ENCODE data around the gene STOX2.
"Not testable (repeated sequence)": the region's sequence is repeated elsewhere in the genome, so short reads cannot be mapped to it uniquely, and the experiment has no call there.

STOX2 gene

DNA sequence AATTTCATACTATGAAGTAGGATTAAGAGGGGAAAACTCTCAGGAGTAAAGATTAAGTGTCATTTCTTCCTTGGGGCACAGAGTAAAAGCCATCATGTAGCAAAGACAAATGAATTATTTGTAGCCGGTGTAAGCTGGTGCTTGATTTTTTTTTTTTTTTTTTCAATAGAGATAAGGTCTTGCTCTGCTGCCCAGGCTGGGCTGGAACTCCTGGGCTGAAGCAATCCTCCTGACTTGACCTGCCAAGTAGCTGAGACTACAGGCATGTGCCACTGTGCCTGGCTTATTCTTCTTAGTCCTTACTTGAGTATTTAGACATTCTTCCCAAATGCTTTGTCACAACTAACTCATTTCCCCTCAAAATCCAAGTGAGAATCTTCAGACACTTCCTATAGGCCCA, 125.7 kb downstream of the STOX2 start:
- no peak for DNase-seq

DNA sequence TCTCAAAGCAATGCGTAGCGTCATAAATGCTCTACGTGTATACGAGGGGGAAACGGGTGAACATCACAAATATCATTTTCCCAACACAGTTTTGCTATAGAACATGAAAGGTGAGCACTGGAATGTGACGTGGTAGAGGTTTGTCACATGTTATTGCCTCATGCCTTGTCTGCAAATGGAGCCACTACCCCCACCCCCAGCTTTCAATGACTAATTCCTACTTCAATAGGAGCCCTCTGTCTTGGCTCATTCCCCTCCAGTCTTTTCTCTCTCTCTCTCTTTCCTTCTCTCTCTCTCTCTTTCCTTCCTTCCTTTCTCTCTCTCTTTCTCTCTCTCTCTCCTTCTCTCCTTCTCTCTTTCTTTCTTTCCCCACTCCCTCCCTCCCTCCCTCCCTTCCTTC, 127.0 kb downstream of the STOX2 start:
- no peak for DNase-seq

DNA sequence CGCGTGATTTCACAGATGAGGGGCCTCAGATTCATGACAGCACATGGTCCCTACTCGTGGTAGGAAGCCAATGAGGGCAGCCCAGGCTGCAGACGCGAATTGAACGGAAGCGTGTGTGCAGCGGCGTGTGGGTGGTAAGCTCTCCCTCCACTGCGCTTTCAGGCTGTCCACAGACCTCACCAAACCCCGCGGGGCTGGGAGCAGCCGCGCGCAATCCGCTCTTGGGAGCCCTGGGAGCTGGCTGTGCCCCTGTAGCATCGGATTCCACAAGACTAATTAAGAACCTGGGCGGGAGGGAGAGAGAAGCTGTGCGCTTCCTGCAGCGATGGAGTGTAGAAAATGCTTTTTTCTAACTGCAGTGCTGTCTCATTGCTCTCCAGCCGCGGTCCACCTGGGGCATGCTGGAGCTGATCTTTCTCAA, 134.9 kb downstream of the STOX2 start:
- DNase-seq, result no peak

DNA sequence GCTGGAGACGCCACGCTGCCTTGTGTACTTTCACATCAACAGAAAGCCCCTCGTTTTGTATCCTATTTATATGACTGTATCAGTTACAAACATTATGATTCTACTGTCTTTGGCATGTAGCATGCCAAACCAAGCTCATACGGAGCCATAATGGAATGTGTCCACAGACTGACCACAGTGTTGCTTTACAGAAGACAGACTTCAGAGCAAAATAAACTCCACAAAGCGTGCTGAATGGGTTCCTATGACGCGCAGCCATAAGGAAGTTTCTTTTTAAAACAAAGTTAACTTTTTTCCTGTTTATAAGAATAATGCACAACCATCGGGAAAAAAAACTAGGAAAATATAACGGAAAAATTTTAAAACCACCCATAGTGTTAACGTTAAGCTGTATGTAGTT, 136.0 kb downstream of the STOX2 start:
- DNase-seq, result no peak

DNA sequence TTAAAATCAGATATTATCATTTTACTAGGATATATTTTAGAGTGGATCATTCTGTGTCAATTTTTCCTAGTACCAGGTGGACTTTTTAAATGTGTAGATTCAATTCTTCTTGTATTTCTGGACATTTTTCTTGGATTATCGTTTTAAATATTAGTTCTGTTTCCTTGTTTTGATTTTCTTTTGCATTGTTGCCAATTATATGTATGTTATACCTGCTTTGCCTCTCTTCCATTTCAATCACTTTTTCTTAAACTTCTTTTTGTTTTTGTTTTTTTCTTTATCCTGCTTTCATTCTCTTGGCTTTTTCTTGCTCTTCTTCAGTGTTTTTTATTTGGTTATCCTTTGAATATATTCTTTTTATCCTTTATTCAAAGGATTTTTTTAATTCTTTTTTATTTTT, 141.0 kb downstream of the STOX2 start:
- DNase-seq, result no peak

DNA sequence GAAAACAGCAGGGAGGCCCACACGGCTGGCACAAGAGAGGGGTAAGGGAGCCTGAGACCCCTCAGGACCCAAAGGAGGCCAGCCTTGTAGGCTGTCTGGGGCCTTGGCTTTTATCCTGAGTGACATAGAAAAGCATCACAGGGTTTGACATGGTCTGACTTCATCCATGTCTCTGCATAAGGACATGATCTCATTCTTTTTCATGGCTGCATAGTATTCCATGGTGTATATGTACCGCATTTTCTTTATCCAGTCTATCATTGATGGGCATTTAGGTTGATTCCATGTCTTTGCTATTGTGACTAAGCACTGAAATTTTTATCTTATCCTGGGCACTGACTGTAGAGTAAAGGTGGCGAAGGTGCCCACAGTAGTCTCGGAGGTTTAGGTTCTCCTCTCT, 146.2 kb downstream of the STOX2 start:
- DNase-seq, result not testable (repeated sequence)

DNA sequence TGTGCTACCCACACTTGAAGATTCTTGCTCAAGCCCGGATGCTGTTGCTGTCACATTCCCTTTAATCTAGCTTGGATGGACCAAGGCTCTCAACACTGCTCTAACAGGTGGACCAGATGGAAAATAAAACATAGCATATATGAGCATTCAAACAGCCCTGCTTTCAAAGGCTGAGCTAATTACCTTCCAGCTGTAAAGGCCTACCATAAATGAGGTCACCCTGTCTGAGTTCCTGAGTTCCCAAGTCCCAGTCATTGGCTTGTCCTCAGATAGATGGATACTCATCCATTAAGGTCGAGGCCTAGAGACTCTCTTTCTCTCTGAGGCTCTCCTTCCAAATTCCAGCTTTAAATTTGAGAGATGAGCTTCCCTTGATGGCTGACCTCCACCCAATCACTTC, 147.5 kb downstream of the STOX2 start:
- no peak for DNase-seq

DNA sequence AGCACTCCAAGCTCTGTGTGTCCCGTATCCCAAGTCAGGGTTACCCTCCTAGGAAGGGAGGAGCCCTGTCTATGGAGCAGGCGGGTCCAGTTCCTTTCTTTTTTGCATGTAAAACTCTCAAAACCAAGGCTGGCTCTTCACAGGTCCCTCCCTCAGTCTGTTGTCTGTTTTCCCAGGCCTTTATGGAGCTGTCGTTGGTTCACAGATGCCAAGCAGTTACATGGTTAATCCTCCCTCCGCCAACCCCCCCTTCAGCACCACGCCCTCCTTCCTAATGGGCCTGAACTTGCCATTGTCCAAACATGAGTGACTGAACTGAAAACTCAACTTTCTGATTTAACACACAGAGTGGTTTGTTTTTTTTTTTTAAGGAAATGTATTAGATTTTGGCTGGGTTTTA, 148.3 kb downstream of the STOX2 start:
- DNase-seq, result no peak

DNA sequence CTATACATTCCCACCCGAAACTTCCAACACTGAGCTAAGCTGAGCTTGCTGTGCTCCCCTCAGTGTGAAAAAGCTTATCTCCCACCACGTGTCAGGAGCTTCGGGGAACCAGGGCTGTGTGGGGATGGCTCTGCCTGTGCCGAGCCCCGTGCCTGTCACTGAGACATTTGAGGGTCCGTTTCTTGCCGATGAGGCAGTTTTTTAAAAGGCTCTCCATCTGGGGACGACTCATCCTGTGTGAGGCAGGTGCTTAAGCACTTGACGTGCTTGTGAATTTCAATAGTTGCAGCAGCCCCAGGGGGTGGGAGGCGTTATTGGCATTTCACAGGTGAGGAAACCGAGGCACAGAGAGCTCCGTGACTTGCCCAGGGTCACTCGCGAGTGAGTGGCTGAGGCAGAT, 151.8 kb downstream of the STOX2 start:
- DNase-seq, result no peak

DNA sequence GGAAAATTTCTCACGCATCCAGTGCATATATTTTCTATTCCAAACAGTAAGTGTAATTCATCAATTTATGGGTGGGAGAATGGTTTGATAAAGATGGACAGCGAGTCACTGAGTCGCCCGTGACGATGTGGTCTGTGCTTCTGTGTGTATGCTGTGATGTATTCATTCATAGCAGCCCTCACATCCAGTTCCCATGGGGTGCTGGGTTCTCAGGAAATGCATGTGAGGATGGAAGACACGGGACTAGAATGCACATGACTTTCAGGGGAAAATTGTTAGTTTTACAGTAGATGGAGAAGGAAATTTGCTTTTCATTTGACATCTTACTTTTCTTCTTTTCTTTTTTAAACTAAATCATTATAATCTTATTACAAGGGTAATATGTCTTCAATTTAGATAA, 152.9 kb downstream of the STOX2 start:
- DNase-seq, result no peak

DNA sequence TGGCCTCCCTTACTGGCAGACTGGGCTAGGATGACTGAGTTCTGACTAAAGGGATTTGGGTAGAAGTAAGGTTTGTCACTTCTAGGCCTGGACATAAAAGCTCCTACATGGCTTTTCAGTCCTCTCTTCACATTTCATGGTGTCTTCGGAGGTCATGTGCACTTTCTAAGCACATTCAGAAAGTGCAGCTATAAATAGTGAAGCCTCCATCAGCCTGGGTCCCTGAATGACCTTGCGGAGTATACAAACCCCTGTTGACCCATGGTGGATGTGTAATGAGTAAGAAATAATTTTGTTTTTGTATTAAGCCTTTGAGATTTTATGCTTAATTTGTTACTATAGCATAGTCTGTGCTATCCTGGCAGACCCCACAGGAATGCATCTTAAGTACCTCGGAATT, 154.0 kb downstream of the STOX2 start:
- DNase-seq, result no peak

DNA sequence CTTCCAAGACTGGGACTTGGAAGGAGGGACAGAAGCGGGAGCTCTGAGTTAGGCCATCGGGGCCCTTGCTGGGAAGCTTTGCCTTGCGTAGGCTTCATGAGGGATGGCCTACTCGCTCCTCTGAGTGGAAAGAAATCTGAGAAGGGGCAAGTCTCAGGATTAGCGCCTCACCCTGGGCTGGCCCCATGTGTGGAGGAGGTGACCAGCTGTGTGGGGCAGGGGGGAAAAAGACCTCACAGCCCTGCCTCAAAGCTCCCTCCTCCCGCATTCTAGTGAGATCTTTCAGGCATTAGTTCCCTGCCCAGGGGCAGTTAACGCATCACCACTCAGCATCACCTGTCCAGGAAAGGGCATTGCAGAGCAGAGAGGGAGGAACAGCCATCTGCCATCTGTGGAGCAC, 156.5 kb downstream of the STOX2 start:
- DNase-seq, result no peak

DNA sequence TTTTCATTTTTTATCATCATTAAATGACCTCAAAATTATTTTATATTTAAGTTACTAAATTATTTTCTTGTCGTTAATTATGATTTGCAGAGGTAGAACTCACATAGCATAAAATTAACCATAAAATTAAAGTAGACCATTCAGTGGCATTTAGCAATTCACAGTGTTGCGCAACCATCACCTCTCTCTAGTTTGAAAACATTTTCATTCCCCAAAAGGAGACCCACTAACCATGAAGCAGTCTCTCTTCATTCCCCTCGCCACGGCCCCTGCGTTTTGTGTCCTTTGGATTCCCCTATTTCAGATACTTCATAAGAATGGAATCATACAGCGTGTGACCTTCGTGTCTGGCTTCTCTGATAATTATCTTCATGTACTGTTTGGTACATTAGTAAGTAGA, 157.7 kb downstream of the STOX2 start:
- no peak for DNase-seq

DNA sequence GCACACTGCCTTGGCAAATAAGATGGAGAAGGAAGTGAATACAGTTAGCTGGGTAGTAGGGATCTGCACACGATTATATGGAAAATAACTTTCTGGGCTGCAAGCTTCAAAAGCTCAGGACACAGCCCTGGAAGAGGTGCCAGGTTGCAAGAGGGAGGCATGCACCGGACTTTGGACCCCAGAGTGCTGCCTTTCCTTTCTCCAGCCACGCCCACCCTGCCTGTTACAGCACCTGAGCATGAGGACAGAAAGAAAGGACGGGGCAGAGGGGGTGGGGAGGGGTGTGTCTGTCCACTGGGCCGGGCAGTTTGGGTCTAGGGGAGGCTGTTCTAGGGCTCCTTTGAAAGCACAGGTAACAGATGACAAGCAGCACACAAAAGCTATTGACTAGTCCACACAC, 159.8 kb downstream of the STOX2 start:
- DNase-seq, result no peak

DNA sequence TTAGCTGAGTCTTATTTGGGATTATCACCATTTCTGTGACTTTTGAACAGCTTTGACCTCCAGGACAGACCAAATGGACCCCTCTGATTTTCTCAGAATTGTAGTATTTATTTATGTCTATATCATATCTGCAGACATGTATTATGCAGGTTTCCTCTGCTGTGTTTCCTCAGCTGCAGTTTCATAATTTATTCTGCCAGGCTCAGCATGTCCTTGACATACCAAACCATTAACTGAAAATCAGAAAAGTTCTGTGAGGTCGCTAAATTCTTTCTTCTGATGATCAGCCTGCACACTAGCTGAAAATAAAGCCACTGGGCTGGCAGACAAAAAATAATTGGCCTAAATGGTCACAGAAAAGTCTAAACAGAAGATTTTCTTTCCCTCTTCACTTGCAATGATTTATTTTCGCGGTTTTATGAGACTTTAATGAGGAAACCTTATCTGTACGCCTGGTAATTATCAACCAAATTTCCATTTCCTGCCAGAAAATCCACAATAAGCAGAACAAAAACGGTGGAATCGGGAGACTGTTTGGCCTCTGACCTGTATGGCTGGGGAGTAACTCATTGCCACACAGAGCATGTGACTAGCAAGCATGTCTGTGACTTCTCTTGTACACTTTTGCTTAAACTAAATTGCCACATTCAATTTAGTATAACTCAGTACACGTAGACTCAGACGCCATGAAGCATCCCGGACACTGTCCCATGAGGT, 161.6 kb downstream of the STOX2 start:
- no peak for DNase-seq

DNA sequence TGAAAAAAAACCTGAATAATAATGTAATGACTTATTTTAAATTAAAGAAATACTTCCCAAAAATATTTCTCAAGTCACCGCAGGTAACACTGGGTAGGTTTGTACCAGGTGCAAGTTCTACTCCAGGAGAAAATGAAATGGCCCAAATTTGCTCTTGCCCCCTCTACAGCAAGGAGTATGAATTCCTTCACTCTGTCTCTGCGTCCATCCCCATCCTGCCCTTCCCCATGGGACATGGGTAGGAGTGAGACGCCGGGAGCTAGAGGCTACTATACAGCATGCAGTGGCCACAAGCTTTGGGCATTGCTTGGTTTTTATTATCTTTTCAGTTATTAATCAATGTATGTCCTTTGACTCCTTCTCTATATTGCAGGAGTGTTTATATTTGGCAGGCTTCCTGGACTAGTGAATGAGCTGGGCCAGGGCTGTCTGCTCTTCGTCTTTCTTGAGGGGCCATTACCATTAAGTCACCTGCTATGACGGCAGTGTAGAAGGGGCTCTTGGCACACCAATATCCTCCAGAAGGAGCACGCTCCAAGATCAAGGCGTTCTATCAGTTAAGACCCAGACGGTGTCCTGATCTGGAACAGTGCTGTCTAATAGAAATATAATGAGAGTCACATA, 162.9 kb downstream of the STOX2 start:
- no peak for DNase-seq
